ENCODE results near the gene MPPED2. TPM values are rescaled to one million over a fixed set of nuclear protein-coding genes. Genes with fewer than 3 reads are reported as not detected.

MPPED2 gene
- total and polyA plus RNA-seq, 5 donors = 1.7 to 3.8 (median 3.5) TPM

GRCh38 chr11:30553521-30554110 is 32.5 kb downstream of the MPPED2 start:
- no peak for ATAC-seq

GRCh38 chr11:30552839-30553238 is 33.3 kb downstream of the MPPED2 start:
- no peak overlapping the region for H3K4me3 ChIP-seq (ENCODE audit: low read length)
- intact Hi-C loops (cut with DNase I) = no loop called here
- no peaks in the 10 kb centered on the region for H3K9me3 ChIP-seq (ENCODE audit: control insufficient read depth, low read length)
- no peaks in the 10 kb centered on the region for H3K27me3 ChIP-seq (ENCODE audit: control insufficient read depth, insufficient read depth)
- H3K4me1 ChIP-seq (ENCODE audit: control insufficient read depth, insufficient read depth, low read length) = peaks cover 1% of the 10 kb centered on the region
- H3K27ac ChIP-seq (ENCODE audit: low read length) = no peak overlapping the region
- ATAC-seq = no peak
- WGBS = 95% methylated on average over 5 of the region's 5 CpGs
- DNase-seq = no peak

More at GRCh38 chr11:30553521-30554110, 32.5 kb downstream of the MPPED2 start:
- Histone ChIP-seq H3K4me3 (ENCODE audit: low read length) (no peak overlapping the region), H3K27ac (ENCODE audit: low read length) (no peak overlapping the region), H3K27me3 (ENCODE audit: control insufficient read depth, insufficient read depth) (no peaks in the 10 kb centered on the region), H3K4me1 (ENCODE audit: control insufficient read depth, insufficient read depth, low read length) (peaks cover 1% of the 10 kb centered on the region), H3K9me3 (ENCODE audit: control insufficient read depth, low read length) (no peaks in the 10 kb centered on the region)
- 63% methylated on average over 3 of the region's 3 CpGs for whole genome bisulfite sequencing
- DNase-seq = no peak
- intact Hi-C loops (cut with DNase I) = no loop called here

DNA sequence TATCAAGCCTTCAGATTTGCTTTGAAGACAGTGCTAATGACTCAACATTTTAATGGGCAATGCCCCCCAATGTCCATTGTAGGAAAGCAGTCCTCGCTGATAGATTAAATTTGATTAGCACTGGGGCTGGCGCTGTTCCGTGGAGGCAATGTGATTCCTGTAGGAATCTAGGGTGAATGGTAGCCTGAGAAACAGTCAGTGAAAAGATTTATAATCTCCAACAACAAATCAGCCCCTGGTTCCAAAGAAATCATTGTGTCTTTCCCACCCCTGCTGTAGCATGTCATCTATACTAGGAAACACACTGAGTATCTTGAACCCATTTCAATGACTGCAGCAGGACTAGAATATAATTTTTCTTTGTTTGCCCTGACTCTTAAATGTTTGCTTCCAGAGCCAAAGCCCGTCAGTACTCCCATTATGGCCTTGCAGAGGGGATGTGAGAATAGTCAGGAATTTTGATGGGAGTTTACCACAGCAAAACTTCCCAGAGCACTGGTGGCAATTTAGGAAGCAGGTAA is 36.1 kb downstream of the MPPED2 start:
- intact Hi-C loops (cut with DNase I) = no loop called here
- peaks cover 1% of the 10 kb centered on the region for H3K4me1 ChIP-seq (ENCODE audit: control insufficient read depth, insufficient read depth, low read length)
- WGBS = 85% methylated on average over 4 of the region's 4 CpGs
- no peak for DNase-seq
- H3K9me3 ChIP-seq (ENCODE audit: control insufficient read depth, low read length) = no peaks in the 10 kb centered on the region
- no peak overlapping the region for H3K27ac ChIP-seq (ENCODE audit: low read length)
- no peak for ATAC-seq
- no peaks in the 10 kb centered on the region for H3K27me3 ChIP-seq (ENCODE audit: control insufficient read depth, insufficient read depth)
- H3K4me3 ChIP-seq (ENCODE audit: low read length) = no peak overlapping the region

GRCh38 chr11:30549565-30549964 is 36.6 kb downstream of the MPPED2 start:
- ATAC-seq (no peak), DNase-seq (no peak)
- no peaks in the 10 kb centered on the region for H3K27me3 ChIP-seq (ENCODE audit: control insufficient read depth, insufficient read depth)
- H3K4me3 ChIP-seq (ENCODE audit: low read length) = no peak overlapping the region
- no peaks in the 10 kb centered on the region for H3K9me3 ChIP-seq (ENCODE audit: control insufficient read depth, low read length)
- H3K4me1 ChIP-seq (ENCODE audit: control insufficient read depth, insufficient read depth, low read length) = peaks cover 1% of the 10 kb centered on the region
- 59% methylated on average over 4 of the region's 4 CpGs for WGBS
- intact Hi-C loops (cut with DNase I) = no loop called here
- no peak overlapping the region for H3K27ac ChIP-seq (ENCODE audit: low read length)

- Histone ChIP-seq H3K4me3 (ENCODE audit: low read length) (no peak overlapping the region), H3K9me3 (ENCODE audit: control insufficient read depth, low read length) (no peaks in the 10 kb centered on the region), H3K4me1 (ENCODE audit: control insufficient read depth, insufficient read depth, low read length) (no peaks in the 10 kb centered on the region), H3K27ac (ENCODE audit: low read length) (no peak overlapping the region), H3K27me3 (ENCODE audit: control insufficient read depth, insufficient read depth) (no peaks in the 10 kb centered on the region)
- no peak for ATAC-seq
- no peak for DNase-seq
- intact Hi-C loops (cut with DNase I) = no loop called here
- 32% methylated on average over 1 of the region's 1 CpG for WGBS
Measured at GRCh38 chr11:30546334-30546733, 39.8 kb downstream of the MPPED2 start.

- Histone ChIP-seq H3K27ac (ENCODE audit: low read length) (no peak overlapping the region), H3K27me3 (ENCODE audit: control insufficient read depth, insufficient read depth) (no peaks in the 10 kb centered on the region), H3K4me1 (ENCODE audit: control insufficient read depth, insufficient read depth, low read length) (no peaks in the 10 kb centered on the region), H3K4me3 (ENCODE audit: low read length) (no peak overlapping the region), H3K9me3 (ENCODE audit: control insufficient read depth, low read length) (no peaks in the 10 kb centered on the region)
- 92% methylated on average over 5 of the region's 5 CpGs for WGBS
- intact Hi-C loops (cut with DNase I) = no loop called here
- ATAC-seq (no peak), DNase-seq (no peak)
Measured at GRCh38 chr11:30545507-30545906, 40.6 kb downstream of the MPPED2 start.

- peaks cover 2% of the 10 kb centered on the region for H3K4me1 ChIP-seq (ENCODE audit: control insufficient read depth, insufficient read depth, low read length)
- no peaks in the 10 kb centered on the region for H3K27me3 ChIP-seq (ENCODE audit: control insufficient read depth, insufficient read depth)
- H3K4me3 ChIP-seq (ENCODE audit: low read length) = no peak overlapping the region
- H3K27ac ChIP-seq (ENCODE audit: low read length) = no peak overlapping the region
- intact Hi-C loops (cut with DNase I) = no loop called here
- 94% methylated on average over 1 of the region's 1 CpG for WGBS
- no peaks in the 10 kb centered on the region for H3K9me3 ChIP-seq (ENCODE audit: control insufficient read depth, low read length)
- DNase-seq (no peak), ATAC-seq (no peak)
Measured at GRCh38 chr11:30543066-30543465, 43.1 kb downstream of the MPPED2 start.

DNA sequence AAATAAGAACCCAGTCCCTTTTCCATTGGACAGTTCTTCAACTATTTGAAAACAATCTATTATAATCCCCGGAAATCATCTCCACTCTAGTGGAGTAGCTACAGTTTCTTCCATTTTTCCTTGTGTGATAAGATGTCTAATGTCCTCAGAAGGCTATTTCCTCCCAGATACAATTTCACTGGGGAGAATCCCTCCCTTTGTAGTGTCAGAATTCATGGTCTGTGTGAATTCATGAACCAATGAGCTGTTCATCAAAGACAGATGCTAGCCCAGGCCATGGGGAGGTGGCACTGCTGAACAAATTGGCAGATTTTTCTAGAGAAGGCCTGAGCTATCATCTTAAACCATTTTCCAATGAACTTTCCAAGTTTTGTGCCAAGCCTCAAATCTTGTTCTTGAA is 45.4 kb downstream of the MPPED2 start:
- ATAC-seq = no peak
- 95% methylated on average over 1 of the region's 1 CpG for WGBS
- no peaks in the 10 kb centered on the region for H3K27me3 ChIP-seq (ENCODE audit: control insufficient read depth, insufficient read depth)
- no peaks in the 10 kb centered on the region for H3K9me3 ChIP-seq (ENCODE audit: control insufficient read depth, low read length)
- no peak overlapping the region for H3K4me3 ChIP-seq (ENCODE audit: low read length)
- no peak for DNase-seq
- peaks cover 2% of the 10 kb centered on the region for H3K4me1 ChIP-seq (ENCODE audit: control insufficient read depth, insufficient read depth, low read length)
- intact Hi-C loops (cut with DNase I) = no loop called here
- H3K27ac ChIP-seq (ENCODE audit: low read length) = no peak overlapping the region

DNA sequence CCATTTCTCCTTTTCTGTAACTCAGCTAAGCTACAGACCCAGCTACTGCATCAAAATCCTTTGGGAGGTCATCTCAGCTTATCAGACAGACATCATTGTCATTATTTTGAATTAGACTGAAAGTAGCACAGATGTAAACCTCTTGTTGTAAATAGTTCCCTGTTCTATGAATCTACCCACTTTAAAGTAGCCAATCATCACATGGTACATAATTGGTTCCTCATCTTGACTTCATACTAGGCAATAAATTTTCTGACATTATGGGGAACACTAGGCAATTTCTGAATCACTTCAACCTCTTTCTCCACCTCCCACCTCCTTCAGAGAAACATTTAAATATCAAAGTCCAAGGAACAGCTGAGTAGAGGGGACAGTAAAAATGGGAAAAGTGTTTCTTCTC is 47.9 kb downstream of the MPPED2 start:
- Histone ChIP-seq H3K27me3 (ENCODE audit: control insufficient read depth, insufficient read depth) (no peaks in the 10 kb centered on the region), H3K9me3 (ENCODE audit: control insufficient read depth, low read length) (no peaks in the 10 kb centered on the region), H3K27ac (ENCODE audit: low read length) (no peak overlapping the region), H3K4me1 (ENCODE audit: control insufficient read depth, insufficient read depth, low read length) (peaks cover 2% of the 10 kb centered on the region), H3K4me3 (ENCODE audit: low read length) (no peak overlapping the region)
- intact Hi-C loops (cut with DNase I) = no loop called here
- ATAC-seq = no peak
- no peak for DNase-seq

DNA sequence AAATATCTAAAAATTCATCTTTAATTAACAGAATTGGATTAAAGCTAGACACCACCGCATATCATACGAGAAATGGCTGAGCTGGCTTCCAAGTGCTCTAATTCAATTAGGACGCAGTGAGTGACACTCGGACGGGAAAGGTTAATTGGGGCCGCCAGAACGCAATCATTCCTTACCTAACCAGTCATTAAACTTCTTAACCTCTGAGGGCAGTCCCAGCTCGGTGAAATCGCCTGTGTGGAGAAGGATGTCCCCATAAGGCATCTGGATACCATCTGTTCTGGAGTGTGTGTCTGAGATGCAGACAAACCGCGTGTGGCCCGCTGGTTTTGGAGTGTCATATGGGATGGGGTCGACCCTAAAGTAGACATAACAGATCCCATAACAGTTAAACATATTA is 50.3 kb downstream of the MPPED2 start:
- Histone ChIP-seq H3K9me3 (ENCODE audit: control insufficient read depth, low read length) (no peaks in the 10 kb centered on the region), H3K4me3 (ENCODE audit: low read length) (no peak overlapping the region), H3K27me3 (ENCODE audit: control insufficient read depth, insufficient read depth) (no peaks in the 10 kb centered on the region), H3K4me1 (ENCODE audit: control insufficient read depth, insufficient read depth, low read length) (peaks cover 2% of the 10 kb centered on the region), H3K27ac (ENCODE audit: low read length) (no peak overlapping the region)
- intact Hi-C loops (cut with DNase I) = no loop called here
- DNase-seq (no peak), ATAC-seq (no peak)
- 90% methylated on average over 13 of the region's 13 CpGs for WGBS

DNA sequence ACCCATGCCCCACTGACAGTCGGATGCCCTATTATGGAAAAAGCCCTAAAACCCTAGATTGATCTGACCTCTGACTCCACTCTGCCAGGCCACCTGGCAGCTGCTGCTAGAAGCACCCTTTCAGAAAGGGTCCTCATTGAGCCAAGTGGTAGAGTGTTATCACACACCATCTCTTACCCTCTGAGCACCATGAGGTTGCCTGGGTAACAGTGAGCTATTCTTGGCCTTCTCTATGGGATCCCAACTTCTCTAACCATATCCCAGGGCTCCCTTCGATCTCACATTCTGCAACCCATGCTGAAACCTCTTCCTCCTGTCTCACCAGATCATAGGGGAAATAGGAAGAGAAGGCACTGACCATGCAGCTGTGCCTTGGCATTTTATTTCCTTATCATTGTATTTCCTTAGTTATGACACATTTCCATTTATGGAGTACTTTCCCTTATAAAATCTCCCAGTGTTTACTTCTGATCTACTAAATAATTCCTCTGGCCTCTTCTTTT is 52.7 kb downstream of the MPPED2 start:
- WGBS = 77% methylated on average over 2 of the region's 2 CpGs

GRCh38 chr11:30527566-30527965 is 58.6 kb downstream of the MPPED2 start:
- no peaks in the 10 kb centered on the region for H3K9me3 ChIP-seq (ENCODE audit: control insufficient read depth, low read length)
- intact Hi-C loops (cut with DNase I) = no loop called here
- no peak overlapping the region for H3K4me3 ChIP-seq (ENCODE audit: low read length)
- H3K4me1 ChIP-seq (ENCODE audit: control insufficient read depth, insufficient read depth, low read length) = no peaks in the 10 kb centered on the region
- no peak for DNase-seq
- H3K27ac ChIP-seq (ENCODE audit: low read length) = no peak overlapping the region
- 79% methylated on average over 3 of the region's 3 CpGs for WGBS
- ATAC-seq = no peak
- no peaks in the 10 kb centered on the region for H3K27me3 ChIP-seq (ENCODE audit: control insufficient read depth, insufficient read depth)

More for the DNA sequence above, 52.7 kb downstream of the MPPED2 start:
- Histone ChIP-seq H3K9me3 (ENCODE audit: control insufficient read depth, low read length) (no peaks in the 10 kb centered on the region), H3K4me1 (ENCODE audit: control insufficient read depth, insufficient read depth, low read length) (no peaks in the 10 kb centered on the region), H3K27ac (ENCODE audit: low read length) (no peak overlapping the region), H3K4me3 (ENCODE audit: low read length) (no peak overlapping the region), H3K27me3 (ENCODE audit: control insufficient read depth, insufficient read depth) (no peaks in the 10 kb centered on the region)
- intact Hi-C loops (cut with DNase I) = no loop called here
- DNase-seq = no peak
- ATAC-seq = peak in 1 of 2 donors; percentile 36

Data from right cardiac atrium (tissue), 5 donors.